Measurements from ENCODE around the gene MED25.

Gene MED25

GRCh38 chr19:49883094-49883493 lies 65.0 kb downstream of the MED25 start:
- Histone ChIP-seq H3K27ac (no peak overlapping the region), H3K4me1 (ENCODE audit: control insufficient read depth in 1 of 2, insufficient read depth in 1 of 2, low read depth in 1 of 2, low read length in 1 of 2) (peaks cover 13 to 16% of the 10 kb centered on the region in 2 experiments), H3K4me3 (ENCODE audit: low read depth in 1 of 2, low read length in 1 of 2) (no peak overlapping the region), H3K9me3 (no peaks in the 10 kb centered on the region), H3K27me3 (no peaks in the 10 kb centered on the region), H3K36me3 (peaks cover 64% of the 10 kb centered on the region)
- TF ChIP-seq CTCF (IDR thresholded peaks at IDR 0.05), result no peak

GRCh38 chr19:49884109-49884508 lies 66.0 kb downstream of the MED25 start:
- Histone ChIP-seq H3K9me3 (no peaks in the 10 kb centered on the region), H3K4me3 (ENCODE audit: low read depth in 1 of 2, low read length in 1 of 2) (no peak overlapping the region), H3K27ac (no peak overlapping the region), H3K36me3 (peaks cover 74% of the 10 kb centered on the region), H3K27me3 (peaks cover 5% of the 10 kb centered on the region), H3K4me1 (ENCODE audit: control insufficient read depth in 1 of 2, insufficient read depth in 1 of 2, low read depth in 1 of 2, low read length in 1 of 2) (peaks cover 3 to 5% of the 10 kb centered on the region in 2 experiments)
- TF ChIP-seq CTCF (IDR thresholded peaks at IDR 0.05), result no peak

- Histone ChIP-seq H3K27me3 (peaks cover 12% of the 10 kb centered on the region), H3K4me3 (ENCODE audit: low read depth in 1 of 2, low read length in 1 of 2) (no peak overlapping the region), H3K36me3 (peaks cover 74% of the 10 kb centered on the region), H3K27ac (no peak overlapping the region), H3K9me3 (no peaks in the 10 kb centered on the region), H3K4me1 (ENCODE audit: control insufficient read depth in 1 of 2, insufficient read depth in 1 of 2, low read depth in 1 of 2, low read length in 1 of 2) (peaks cover 2% of the 10 kb centered on the region in 2 experiments)
- no peak for TF ChIP-seq CTCF (IDR thresholded peaks at IDR 0.05)
Measured at GRCh38 chr19:49884760-49885159, 66.7 kb downstream of the MED25 start.
